SK-N-SH (cell line): ENCODE measurements around the gene COL4A2. TPM values are rescaled to one million over a fixed set of nuclear protein-coding genes. Genes with fewer than 3 reads are reported as not detected.

Source experiments
- CTCF ChIA-PET: fragments of 300-600, 350-600 bp; formaldehyde crosslinking; extraction: SDS; loops from one replicate; lab custom pipeline; 2021; lab: Yijun Ruan, JAX
- POLR2A ChIA-PET: fragments of 350-600 bp; sonication (Branson Sonifier 250); formaldehyde crosslinking; extraction: SDS; loops from one replicate; lab custom pipeline; 2020; ENCODE audit warnings: antibody characterized with exemption, inconsistent platforms; lab: Yijun Ruan, JAX
- DNase-seq: peaks from one replicate; pipeline ENCODE4 v3.0.0; 2012
- H2AFZ ChIP-seq: fragments of 200-600 bp; sonication (generic); 2 replicates; pipeline ENCODE4 v1.8.1; 2016; ENCODE audit warnings: antibody characterized with exemption, mild to moderate bottlenecking, low read depth
- H3F3A ChIP-seq: fragments of 200-600 bp; sonication (generic); replicated peaks from 2 replicates; pipeline ENCODE3; 2016; ENCODE audit warnings: antibody characterized with exemption, mild to moderate bottlenecking; ENCODE audit not compliant: insufficient read depth
- H3K27ac ChIP-seq, 2 experiments: fragments of 200-500 bp in 1 of 2; fragments of 200-600 bp in 1 of 2; sonication (Bioruptor generic) in 1 of 2; sonication (generic), shearing (Covaris generic) in 1 of 2; 2 replicates each; pipeline versions ENCODE4 v1.5.1 to v1.6.1; 2014 to 2016; ENCODE audit warnings: low read depth in 2 of 2, inconsistent platforms in 1 of 2, low read length in 1 of 2, mild to moderate bottlenecking in 1 of 2, mixed read lengths in 1 of 2
- H3K27me3 ChIP-seq: fragments of 200-600 bp; sonication (generic), shearing (Covaris generic); 2 replicates; pipeline ENCODE4 v1.6.1; 2016; ENCODE audit warnings: mixed run types; ENCODE audit not compliant: insufficient read depth
- H3K36me3 ChIP-seq, 2 experiments: fragments of 200-500 bp in 1 of 2; fragments of 200-600 bp in 1 of 2; sonication (Bioruptor generic) in 1 of 2; sonication (generic) in 1 of 2; replicated peaks in 1 of 2; 2 replicates each; pipeline versions ENCODE3 to v1.5.1; 2014 to 2016; ENCODE audit warnings: low read length in 1 of 2, mild to moderate bottlenecking in 1 of 2; ENCODE audit not compliant: insufficient read depth in 2 of 2, control insufficient read depth in 1 of 2
- H3K4me1 ChIP-seq, 2 experiments: fragments of 200-500 bp in 1 of 2; fragments of 200-600 bp in 1 of 2; sonication (Bioruptor generic) in 1 of 2; sonication (generic), shearing (Covaris generic) in 1 of 2; 2 replicates each; pipeline versions ENCODE4 v1.5.1 to v1.6.1; 2014 to 2016; ENCODE audit warnings: low read depth in 1 of 2, low read length in 1 of 2, mixed run types in 1 of 2; ENCODE audit not compliant: insufficient read depth in 2 of 2, control insufficient read depth in 1 of 2
- H3K4me2 ChIP-seq: fragments of 200-600 bp; sonication (generic), shearing (Covaris generic); 2 replicates; pipeline ENCODE4 v1.6.1; 2017; ENCODE audit warnings: mixed run types
- H3K4me3 ChIP-seq, 2 experiments: fragments of 200-500 bp in 1 of 2; fragments of 200-600 bp in 1 of 2; sonication (Bioruptor generic) in 1 of 2; sonication (generic), shearing (Covaris generic) in 1 of 2; 2 replicates each; pipeline versions ENCODE4 v1.5.1 to v1.8.1; 2014 to 2016; ENCODE audit warnings: low read depth in 2 of 2, inconsistent platforms in 1 of 2, low read length in 1 of 2, mild to moderate bottlenecking in 1 of 2, mixed read lengths in 1 of 2, moderate library complexity in 1 of 2
- H3K79me2 ChIP-seq: fragments of 200-600 bp; sonication (generic); 2 replicates; pipeline ENCODE4 v1.8.1; 2017; ENCODE audit warnings: mild to moderate bottlenecking; ENCODE audit not compliant: insufficient read depth
- H3K9ac ChIP-seq: fragments of 200-600 bp; sonication (generic); 2 replicates; pipeline ENCODE4 v1.6.1; 2017; ENCODE audit warnings: mixed run types
- H3K9me2 ChIP-seq: fragments of 200-600 bp; sonication (generic); 2 replicates; pipeline ENCODE4 v1.6.1; 2017; ENCODE audit warnings: mixed run types
- H3K9me3 ChIP-seq: fragments of 200-600 bp; sonication (generic); 2 replicates; pipeline ENCODE4 v1.6.1; 2017; ENCODE audit warnings: mixed run types, mild to moderate bottlenecking, moderate library complexity
- H4K20me1 ChIP-seq: fragments of 200-600 bp; sonication (generic); 2 replicates; pipeline ENCODE4 v1.6.1; 2017; ENCODE audit warnings: mild to moderate bottlenecking, mixed run types; ENCODE audit not compliant: insufficient read depth
- CHD2 ChIP-seq: fragments of 150-350 bp; IDR thresholded peaks from 2 replicates; pipeline ENCODE4 v1.6.1; 2018; ENCODE audit warnings: low read length; ENCODE audit not compliant: partially characterized antibody
- EP300 ChIP-seq, 2 experiments: IDR thresholded peaks; 2 replicates each; pipeline versions ENCODE4 v1.4.0 to v1.6.1; 2012; ENCODE audit warnings: borderline replicate concordance in 1 of 2, low read depth in 1 of 2, low read length in 1 of 2
- FOSL2 ChIP-seq: IDR thresholded peaks from 2 replicates; pipeline ENCODE4 v1.4.0; 2012; ENCODE audit warnings: low read depth, mild to moderate bottlenecking, moderate library complexity, borderline replicate concordance
- FOXJ3 ChIP-seq: sonication (generic); formaldehyde crosslinking; IDR thresholded peaks from 2 replicates; pipeline ENCODE4 v1.5.1; 2020; ENCODE audit warnings: mild to moderate bottlenecking, missing genetic modification reagents
- FOXM1 ChIP-seq: IDR thresholded peaks from 2 replicates; pipeline ENCODE4 v1.4.0; 2012; ENCODE audit warnings: low read depth, mild to moderate bottlenecking
- GABPA ChIP-seq: IDR thresholded peaks from 2 replicates; pipeline ENCODE4 v1.4.0; 2012; ENCODE audit warnings: low read depth, mild to moderate bottlenecking
- MEF2A ChIP-seq: IDR thresholded peaks from 2 replicates; pipeline ENCODE4 v1.4.0; 2012; ENCODE audit warnings: low read depth, borderline replicate concordance
- NRF1 ChIP-seq: IDR thresholded peaks from 2 replicates; pipeline ENCODE4 v1.6.1; 2012; ENCODE audit warnings: low read depth, mild to moderate bottlenecking, low read length
- RCOR1 ChIP-seq: fragments of 150-350 bp; IDR thresholded peaks from 2 replicates; pipeline ENCODE4 v1.6.1; 2017; ENCODE audit warnings: antibody characterized with exemption, low read length
- TEAD4 ChIP-seq: IDR thresholded peaks from 2 replicates; pipeline ENCODE4 v1.4.0; 2012; ENCODE audit warnings: mild to moderate bottlenecking, borderline replicate concordance; ENCODE audit not compliant: insufficient read depth
- WGBS: methylation state at CpG from one replicate; pipeline ENCODE4 v1.1.6; 2017; ENCODE audit warnings: low lambda C conversion rate; 5-methylcytosine and 5-hydroxymethylcytosine counted together
- polyA plus RNA-seq, 3 experiments: library from polyadenylated mRNA; depleted of rRNA; stranded (reverse); fragments of >200 nt; gene quantifications; 2 replicates each; pipeline ENCODE4 v1.2.3, GENCODE V29; 2012
- TF ChIP-seq, protein P1 (sequence below): fragments of 200-600 bp; sonication (generic); IDR thresholded peaks from 2 replicates; pipeline ENCODE4 v1.6.1; 2017; ENCODE audit warnings: antibody characterized with exemption, mild to moderate bottlenecking, moderate library complexity
- TF ChIP-seq, protein P2 (sequence below): IDR thresholded peaks from 2 replicates; pipeline ENCODE4 v1.6.1; 2012; ENCODE audit warnings: mild to moderate bottlenecking, low read depth, low read length, moderate library complexity
- TF ChIP-seq, protein P3 (sequence below): IDR thresholded peaks from 2 replicates; pipeline ENCODE4 v1.4.0; 2012; ENCODE audit warnings: low read depth, borderline replicate concordance

Gene COL4A2
- polyA plus RNA-seq, 1 of the 3 experiments (the other 2 are of a cell fraction), result 137 TPM

DNA sequence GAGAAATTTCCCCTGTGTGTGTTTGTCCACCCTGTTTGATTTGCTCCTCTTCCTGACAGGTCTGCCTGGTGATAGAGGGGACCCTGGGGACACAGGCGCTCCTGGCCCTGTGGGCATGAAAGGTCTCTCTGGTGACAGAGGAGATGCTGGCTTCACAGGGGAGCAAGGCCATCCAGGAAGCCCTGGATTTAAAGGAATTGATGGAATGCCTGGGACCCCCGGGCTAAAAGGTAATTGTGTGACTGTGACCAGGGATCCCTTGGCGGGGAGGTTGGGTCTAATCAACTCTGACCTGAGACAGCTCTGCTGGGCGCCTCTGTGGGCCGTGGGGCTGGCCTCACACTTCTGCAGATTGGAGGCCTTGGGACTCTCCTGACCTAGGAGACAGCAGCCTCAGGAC, 173.1 kb downstream of the COL4A2 start:
- Histone ChIP-seq H2AFZ (no peak overlapping the region), H4K20me1 (no peaks in the 10 kb centered on the region), H3K9me2 (no peaks in the 10 kb centered on the region), H3K79me2 (no peaks in the 10 kb centered on the region), H3K27me3 (no peaks in the 10 kb centered on the region), H3F3A (no peaks in the 10 kb centered on the region), H3K9me3 (no peaks in the 10 kb centered on the region), H3K27ac (no peak overlapping the region), H3K4me2 (no peak overlapping the region), H3K4me3 (no peak overlapping the region), H3K9ac (no peak overlapping the region), H3K36me3 (peaks cover 18 to 32% of the 10 kb centered on the region in 2 experiments), H3K4me1 (peaks cover 0 to 12% of the 10 kb centered on the region in 2 experiments; a peak in 1 of 4 replicates)
- DNase-seq, result no peak
- POLR2A ChIA-PET, result no interaction called here
- CTCF ChIA-PET, result interaction anchor here (0.7 to 1.2 kb wide), 2 partner anchors 16 to 152 kb away, joined by 3 read pairs; no protein-coding TSS in a partner anchor
- no peak for TF ChIP-seq CHD2
- WGBS, result 100% methylated on average over 3 of the region's 5 CpGs

DNA sequence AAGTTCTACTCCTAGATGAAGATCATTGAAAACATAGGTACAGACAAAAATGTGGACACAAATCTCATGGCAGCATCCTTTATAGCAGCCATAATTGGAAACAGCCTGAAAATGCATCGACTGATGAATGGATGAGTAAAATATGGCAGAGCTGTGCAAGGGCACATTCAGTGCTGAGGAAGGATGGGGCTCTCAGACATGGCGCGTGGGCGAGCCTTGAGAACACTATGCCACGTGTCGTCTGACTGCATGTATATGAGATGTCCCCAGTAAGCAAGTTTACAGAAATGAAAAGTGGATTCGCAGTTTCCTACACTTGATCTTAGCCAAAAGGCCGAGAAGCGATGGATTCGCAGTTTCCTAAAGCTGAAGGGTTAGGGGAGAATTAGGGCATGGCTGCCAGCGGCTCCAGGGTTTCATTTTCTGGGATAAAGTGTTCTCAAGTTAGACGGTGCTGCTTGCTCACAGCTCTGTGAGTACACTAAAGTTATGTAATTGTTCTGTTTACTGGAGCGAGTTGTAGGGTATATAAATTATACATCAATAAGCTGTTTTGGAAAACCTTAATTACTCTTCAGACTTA, 176.4 kb downstream of the COL4A2 start:
- Histone ChIP-seq H3K36me3 (peaks cover 14 to 22% of the 10 kb centered on the region in 2 experiments), H3K9ac (no peak overlapping the region), H3K9me2 (no peaks in the 10 kb centered on the region), H3K4me3 (no peak overlapping the region), H3F3A (no peaks in the 10 kb centered on the region), H3K27me3 (no peaks in the 10 kb centered on the region), H4K20me1 (no peaks in the 10 kb centered on the region), H3K9me3 (no peaks in the 10 kb centered on the region), H3K27ac (no peak overlapping the region)
- WGBS, result 88% methylated on average over 13 of the region's 13 CpGs
- no peak for DNase-seq
- TF ChIP-seq NRF1 (no peak), EP300 (IDR thresholded peaks at IDR 0.05; ENCODE audit: borderline replicate concordance in 1 of 2, low read depth in 1 of 2, low read length in 1 of 2) (no peak), GABPA (no peak), MEF2A (no peak), FOXM1 (no peak), FOXJ3 (no peak), FOSL2 (no peak), RCOR1 (no peak), TEAD4 (no peak)
- TF ChIP-seq, protein P1, sequence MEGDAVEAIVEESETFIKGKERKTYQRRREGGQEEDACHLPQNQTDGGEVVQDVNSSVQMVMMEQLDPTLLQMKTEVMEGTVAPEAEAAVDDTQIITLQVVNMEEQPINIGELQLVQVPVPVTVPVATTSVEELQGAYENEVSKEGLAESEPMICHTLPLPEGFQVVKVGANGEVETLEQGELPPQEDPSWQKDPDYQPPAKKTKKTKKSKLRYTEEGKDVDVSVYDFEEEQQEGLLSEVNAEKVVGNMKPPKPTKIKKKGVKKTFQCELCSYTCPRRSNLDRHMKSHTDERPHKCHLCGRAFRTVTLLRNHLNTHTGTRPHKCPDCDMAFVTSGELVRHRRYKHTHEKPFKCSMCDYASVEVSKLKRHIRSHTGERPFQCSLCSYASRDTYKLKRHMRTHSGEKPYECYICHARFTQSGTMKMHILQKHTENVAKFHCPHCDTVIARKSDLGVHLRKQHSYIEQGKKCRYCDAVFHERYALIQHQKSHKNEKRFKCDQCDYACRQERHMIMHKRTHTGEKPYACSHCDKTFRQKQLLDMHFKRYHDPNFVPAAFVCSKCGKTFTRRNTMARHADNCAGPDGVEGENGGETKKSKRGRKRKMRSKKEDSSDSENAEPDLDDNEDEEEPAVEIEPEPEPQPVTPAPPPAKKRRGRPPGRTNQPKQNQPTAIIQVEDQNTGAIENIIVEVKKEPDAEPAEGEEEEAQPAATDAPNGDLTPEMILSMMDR, result no peak
- TF ChIP-seq, protein P2, sequence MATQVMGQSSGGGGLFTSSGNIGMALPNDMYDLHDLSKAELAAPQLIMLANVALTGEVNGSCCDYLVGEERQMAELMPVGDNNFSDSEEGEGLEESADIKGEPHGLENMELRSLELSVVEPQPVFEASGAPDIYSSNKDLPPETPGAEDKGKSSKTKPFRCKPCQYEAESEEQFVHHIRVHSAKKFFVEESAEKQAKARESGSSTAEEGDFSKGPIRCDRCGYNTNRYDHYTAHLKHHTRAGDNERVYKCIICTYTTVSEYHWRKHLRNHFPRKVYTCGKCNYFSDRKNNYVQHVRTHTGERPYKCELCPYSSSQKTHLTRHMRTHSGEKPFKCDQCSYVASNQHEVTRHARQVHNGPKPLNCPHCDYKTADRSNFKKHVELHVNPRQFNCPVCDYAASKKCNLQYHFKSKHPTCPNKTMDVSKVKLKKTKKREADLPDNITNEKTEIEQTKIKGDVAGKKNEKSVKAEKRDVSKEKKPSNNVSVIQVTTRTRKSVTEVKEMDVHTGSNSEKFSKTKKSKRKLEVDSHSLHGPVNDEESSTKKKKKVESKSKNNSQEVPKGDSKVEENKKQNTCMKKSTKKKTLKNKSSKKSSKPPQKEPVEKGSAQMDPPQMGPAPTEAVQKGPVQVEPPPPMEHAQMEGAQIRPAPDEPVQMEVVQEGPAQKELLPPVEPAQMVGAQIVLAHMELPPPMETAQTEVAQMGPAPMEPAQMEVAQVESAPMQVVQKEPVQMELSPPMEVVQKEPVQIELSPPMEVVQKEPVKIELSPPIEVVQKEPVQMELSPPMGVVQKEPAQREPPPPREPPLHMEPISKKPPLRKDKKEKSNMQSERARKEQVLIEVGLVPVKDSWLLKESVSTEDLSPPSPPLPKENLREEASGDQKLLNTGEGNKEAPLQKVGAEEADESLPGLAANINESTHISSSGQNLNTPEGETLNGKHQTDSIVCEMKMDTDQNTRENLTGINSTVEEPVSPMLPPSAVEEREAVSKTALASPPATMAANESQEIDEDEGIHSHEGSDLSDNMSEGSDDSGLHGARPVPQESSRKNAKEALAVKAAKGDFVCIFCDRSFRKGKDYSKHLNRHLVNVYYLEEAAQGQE, result no peak
- TF ChIP-seq, protein P3, sequence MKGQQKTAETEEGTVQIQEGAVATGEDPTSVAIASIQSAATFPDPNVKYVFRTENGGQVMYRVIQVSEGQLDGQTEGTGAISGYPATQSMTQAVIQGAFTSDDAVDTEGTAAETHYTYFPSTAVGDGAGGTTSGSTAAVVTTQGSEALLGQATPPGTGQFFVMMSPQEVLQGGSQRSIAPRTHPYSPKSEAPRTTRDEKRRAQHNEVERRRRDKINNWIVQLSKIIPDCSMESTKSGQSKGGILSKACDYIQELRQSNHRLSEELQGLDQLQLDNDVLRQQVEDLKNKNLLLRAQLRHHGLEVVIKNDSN, result no peak
- TF ChIP-seq, all 33 proteins: peak for 0
- Histone ChIP-seq H2AFZ (no peak overlapping the region), H3K4me1 (no peaks in the 10 kb centered on the region; a peak in 1 of 4 replicates), H3K79me2 (no peaks in the 10 kb centered on the region), H3K4me2 (no peak overlapping the region)
- ChIA-PET CTCF (interaction anchor here (1.3 kb wide), 1 partner anchor 28 kb away, joined by 8 read pairs; no protein-coding TSS in a partner anchor), POLR2A (no interaction called here)
